CD4-positive, alpha-beta memory T cell (primary cell): Measurements from ENCODE around the gene MTERF4. TPM values are rescaled to one million over a fixed set of nuclear protein-coding genes. Genes with fewer than 3 reads are reported as not detected.

Experiments used
- CTCF ChIA-PET: fragments of 350-600 bp; sonication (Branson Sonifier 250); formaldehyde crosslinking; loops from one replicate; lab custom pipeline; 2021; ENCODE audit warnings: inconsistent platforms; ENCODE audit not compliant: partially characterized antibody; lab: Charles Lee
- POLR2A ChIA-PET: fragments of 350-600 bp; sonication (Branson Sonifier 250); formaldehyde crosslinking; loops from one replicate; lab custom pipeline; 2021; ENCODE audit not compliant: partially characterized antibody; lab: Charles Lee
- DNase-seq, 5 donors: peaks; one replicate each; pipeline versions ENCODE4 v3.0.0 to v3.0.0-alpha.2; 2020 to 2022; ENCODE audit warnings: mixed read lengths in 1 of 5
- H3K27ac ChIP-seq: one replicate; pipeline ENCODE4 v1.7.0; 2013; ENCODE audit warnings: low read depth, low read length
- H3K27me3 ChIP-seq: 2 replicates; pipeline ENCODE4 v1.7.0; 2013; ENCODE audit warnings: mild to moderate bottlenecking, low read length, moderate library complexity; ENCODE audit not compliant: insufficient read depth
- H3K36me3 ChIP-seq: 2 replicates; pipeline ENCODE4 v1.7.0; 2013; ENCODE audit warnings: mild to moderate bottlenecking, low read length, moderate library complexity; ENCODE audit not compliant: insufficient read depth
- H3K4me1 ChIP-seq: 2 replicates; pipeline ENCODE4 v1.7.0; 2013; ENCODE audit warnings: mild to moderate bottlenecking, low read length, moderate library complexity; ENCODE audit not compliant: insufficient read depth
- H3K4me3 ChIP-seq, 2 donors: one replicate each; pipeline ENCODE4 v1.7.0; 2013; ENCODE audit warnings: low read length in 2 of 2, mild to moderate bottlenecking in 1 of 2
- H3K9me3 ChIP-seq, 2 donors: one replicate each; pipeline ENCODE4 v1.7.0; 2013; ENCODE audit warnings: low read length in 2 of 2, control low read depth in 1 of 2; ENCODE audit not compliant: control insufficient read depth in 1 of 2
- H3K27ac Mint-ChIP-seq, 7 donors: one replicate each; pipeline ENCODE4 v1.8.0; 2020 to 2021; ENCODE audit warnings: mixed read lengths in 7 of 7, mild to moderate bottlenecking in 6 of 7, inconsistent platforms in 3 of 7, moderate library complexity in 3 of 7
- H3K27me3 Mint-ChIP-seq, 2 donors: one replicate each; pipeline ENCODE4 v1.8.0; 2020 to 2021; ENCODE audit warnings: mixed read lengths in 2 of 2
- H3K36me3 Mint-ChIP-seq, 2 donors: one replicate each; pipeline ENCODE4 v1.8.0; 2020 to 2021; ENCODE audit warnings: mixed read lengths in 2 of 2, inconsistent platforms in 1 of 2, mild to moderate bottlenecking in 1 of 2
- H3K4me1 Mint-ChIP-seq, 4 donors: one replicate each; pipeline ENCODE4 v1.8.0; 2020 to 2021; ENCODE audit warnings: mixed read lengths in 4 of 4, mild to moderate bottlenecking in 1 of 4
- H3K4me3 Mint-ChIP-seq, 8 donors: one replicate each; pipeline ENCODE4 v1.8.0; 2020 to 2021; ENCODE audit warnings: mixed read lengths in 8 of 8, mild to moderate bottlenecking in 7 of 8, moderate library complexity in 6 of 8, inconsistent platforms in 3 of 8
- H3K9me3 Mint-ChIP-seq, 8 donors: one replicate each; pipeline ENCODE4 v1.8.0; 2020 to 2021; ENCODE audit warnings: mixed read lengths in 8 of 8, mild to moderate bottlenecking in 5 of 8, inconsistent platforms in 3 of 8, moderate library complexity in 1 of 8
- intact Hi-C: fragments of 100-400 bp; cut with micrococcal nuclease; formaldehyde crosslinking; loops from one replicate; pipeline ENCODE4 v1.15.1; 2023
- polyA plus RNA-seq, 2 donors: library from polyadenylated mRNA; unstranded; fragments of 300-500 nt; fragmentation: Illumina TruSeq; gene quantifications; one replicate each; pipeline ENCODE4 v1.2.3, GENCODE V29; 2021
- total RNA-seq, 2 experiments: library from RNA; stranded (reverse); gene quantifications; one replicate each; pipeline ENCODE4 v1.2.3, GENCODE V29; 2021

The MTERF4 gene
- total and polyA plus RNA-seq, 4 experiments from 2014 or later, result 44.6 to 227 (median 130) TPM

- no peak for DNase-seq
- Histone ChIP-seq H3K36me3 (no peaks in the 10 kb centered on the region), H3K27ac (no peak overlapping the region), H3K27me3 (no peaks in the 10 kb centered on the region), H3K4me1 (no peaks in the 10 kb centered on the region), H3K4me3 (no peak overlapping the region), H3K9me3 (no peaks in the 10 kb centered on the region)
- Mint-ChIP-seq H3K36me3 (peaks cover 4 to 20% of the 10 kb centered on the region in 2 donors), H3K27ac (no peak overlapping the region), H3K4me1 (peaks cover 0 to 3% (median 0%) of the 10 kb centered on the region in 4 donors), H3K9me3 (peaks cover 0 to 9% (median 2%) of the 10 kb centered on the region in 8 donors), H3K4me3 (no peak overlapping the region), H3K27me3 (no peaks in the 10 kb centered on the region)
- intact Hi-C loops, result no loop called here
- ChIA-PET CTCF (no interaction called here), POLR2A (interaction anchor here (0.9 to 2.1 kb wide), 4 partner anchors 9 to 38 kb away, joined by 3 to 5 read pairs (median 3); no protein-coding TSS in a partner anchor)
These were observed 53.7 kb downstream of the MTERF4 start for GRCh38 chr2:241048149-241048948.

GRCh38 chr2:241047253-241048010, 54.7 kb downstream of the MTERF4 start:
- Histone ChIP-seq H3K36me3 (no peaks in the 10 kb centered on the region), H3K4me1 (no peaks in the 10 kb centered on the region), H3K9me3 (no peaks in the 10 kb centered on the region), H3K27ac (no peak overlapping the region), H3K4me3 (no peak overlapping the region), H3K27me3 (no peaks in the 10 kb centered on the region)
- ChIA-PET CTCF (no interaction called here), POLR2A (interaction anchor here (1.1 kb wide), 1 partner anchor 9 kb away, joined by 3 read pairs; no protein-coding TSS in a partner anchor)
- H3K27ac Mint-ChIP-seq, result peak overlapping the region in 1 of 7 donors; percentile 53
- peaks cover 0 to 3% (median 0%) of the 10 kb centered on the region in 4 donors for H3K4me1 Mint-ChIP-seq
- H3K4me3 Mint-ChIP-seq, result no peak overlapping the region
- peaks cover 0 to 9% (median 2%) of the 10 kb centered on the region in 8 donors for H3K9me3 Mint-ChIP-seq
- no peaks in the 10 kb centered on the region for H3K27me3 Mint-ChIP-seq
- peaks cover 7 to 20% of the 10 kb centered on the region in 2 donors for H3K36me3 Mint-ChIP-seq
- intact Hi-C loops, result no loop called here
- DNase-seq, result no peak

Other genes with a start within 250 kb of the MTERF4 start
- gene AGXT, start 233.5 kb downstream of the MTERF4 start, total RNA-seq, result not detected
- not detected for gene AGXT, start 233.5 kb downstream of the MTERF4 start, polyA plus RNA-seq
- gene MAB21L4, start 206.1 kb downstream of the MTERF4 start, total RNA-seq, result not detected
- gene MAB21L4, start 206.1 kb downstream of the MTERF4 start, polyA plus RNA-seq, result not detected
- gene CROCC2, start 196.0 kb downstream of the MTERF4 start, total RNA-seq, result not detected
- not detected for gene CROCC2, start 196.0 kb downstream of the MTERF4 start, polyA plus RNA-seq
- gene SNED1, start 103.7 kb downstream of the MTERF4 start, total RNA-seq, result 10 to 100 TPM; 85.2 to 90.1 TPM
- gene SNED1, start 103.7 kb downstream of the MTERF4 start, polyA plus RNA-seq, result 1 to 10 TPM; 1.6 to 3.2 TPM
- 100 to 1,000 TPM; 290 to 309 TPM for gene PASK, start 47.2 kb upstream of the MTERF4 start, total RNA-seq
- 10 to 100 TPM; 38.2 to 50.0 TPM for gene PASK, start 47.2 kb upstream of the MTERF4 start, polyA plus RNA-seq
- 10 to 100 TPM; 61.3 to 68.9 TPM for gene PPP1R7, start 48.2 kb upstream of the MTERF4 start, total RNA-seq
- 100 to 1,000 TPM; 114 to 119 TPM for gene PPP1R7, start 48.2 kb upstream of the MTERF4 start, polyA plus RNA-seq
- under 1 TPM; 0.53 to 0.81 TPM for gene ANO7, start 86.4 kb upstream of the MTERF4 start, total RNA-seq
- under 1 TPM in 1 of 2 donors, not detected in 1; 0.13 TPM for gene ANO7, start 86.4 kb upstream of the MTERF4 start, polyA plus RNA-seq
- 100 to 1,000 TPM; 166 to 183 TPM for gene HDLBP, start 213.4 kb upstream of the MTERF4 start, total RNA-seq
- gene HDLBP, start 213.4 kb upstream of the MTERF4 start, polyA plus RNA-seq, result 10 to 100 TPM; 24.7 to 82.3 TPM
- gene SEPTIN2, start 213.6 kb upstream of the MTERF4 start, total RNA-seq, result 100 to 1,000 TPM; 332 to 362 TPM
- 100 to 1,000 TPM; 187 to 249 TPM for gene SEPTIN2, start 213.6 kb upstream of the MTERF4 start, polyA plus RNA-seq